ENCODE data around the gene NFATC2. TPM values are rescaled to one million over a fixed set of nuclear protein-coding genes. Genes with fewer than 3 reads are reported as not detected.

NFATC2 gene
- total RNA-seq (10 to 100 TPM in 1 of 4 donors, 1 to 10 TPM in 3; 3.5 to 16.9 (median 5.8) TPM), polyA plus RNA-seq (1 to 10 TPM; 1.4 to 5.4 (median 1.8) TPM)

DNA sequence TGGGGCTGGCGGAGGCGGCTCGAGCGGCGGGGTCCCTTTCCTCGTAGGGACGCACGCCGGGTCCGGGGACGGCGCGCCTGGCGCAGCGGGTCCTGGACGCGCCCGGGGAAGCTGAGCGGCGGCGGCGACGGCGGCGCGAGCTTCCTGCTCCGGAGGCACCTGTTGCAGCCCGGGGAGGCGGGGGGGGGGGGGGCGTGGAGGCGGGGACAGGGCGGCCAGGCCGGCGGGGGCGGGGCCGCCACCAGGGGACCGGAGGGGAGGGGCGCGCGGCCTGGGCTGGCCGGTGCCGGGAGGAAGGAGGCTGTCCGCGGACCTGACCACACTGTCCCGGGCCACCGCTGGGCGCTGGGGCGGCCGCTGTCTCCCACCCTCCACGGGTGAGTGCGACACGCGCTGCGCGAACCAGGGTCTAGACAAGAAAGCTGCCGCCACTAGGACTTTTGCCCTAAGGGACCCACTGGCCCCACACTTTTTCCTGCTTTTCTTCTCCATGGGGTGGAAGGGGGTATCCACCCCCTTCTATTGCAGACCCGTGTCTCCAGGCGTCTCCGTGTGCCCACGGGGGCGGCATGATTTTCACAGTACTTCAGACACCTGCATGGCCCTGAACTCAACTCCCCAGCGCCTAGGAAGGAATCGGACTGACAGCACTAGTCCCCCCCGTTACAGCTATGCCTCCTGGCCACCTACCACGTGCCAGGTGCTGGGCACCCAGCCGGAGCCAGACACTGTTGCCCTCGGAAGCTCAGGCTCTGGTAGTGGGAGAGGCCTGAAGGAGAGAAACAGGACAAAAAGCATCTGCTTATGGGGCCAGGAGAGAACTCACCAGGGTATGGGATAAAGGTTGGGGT, at the start of gene NFATC2:
Gene NFATC2, minus strand, starts transcription at position 149 of the 851 bp plus-strand sequence. CDS start 220 bp downstream, outside the sequence.
- Histone ChIP-seq H3K27ac (peak within 1 kb of the TSS; percentile 65 to 80 (median 70)), H3K9me3 (no peaks in the 10 kb centered on the region), H3K27me3 (peaks cover 0 to 17% (median 0%) of the 10 kb centered on the region in 3 donors), H3K4me3 (peak within 1 kb of the TSS in 3 of 4 donors; percentile 36 to 50 (median 47)), H3K4me1 (peaks cover 0 to 30% (median 24%) of the 10 kb centered on the region in 4 donors), H3K36me3 (no peaks in the 10 kb centered on the region)
- 2 to 5% methylated on average over 64 to 66 of the region's 67 CpGs for WGBS, 2 donors
- DNase-seq, result no peak
- TF ChIP-seq POLR2AphosphoS5 (IDR thresholded peaks at IDR 0.05) (no peak), EP300 (IDR thresholded peaks at IDR 0.05) (no peak), POLR2A (IDR thresholded peaks at IDR 0.05) (no peak)
- TF ChIP-seq, protein P1, sequence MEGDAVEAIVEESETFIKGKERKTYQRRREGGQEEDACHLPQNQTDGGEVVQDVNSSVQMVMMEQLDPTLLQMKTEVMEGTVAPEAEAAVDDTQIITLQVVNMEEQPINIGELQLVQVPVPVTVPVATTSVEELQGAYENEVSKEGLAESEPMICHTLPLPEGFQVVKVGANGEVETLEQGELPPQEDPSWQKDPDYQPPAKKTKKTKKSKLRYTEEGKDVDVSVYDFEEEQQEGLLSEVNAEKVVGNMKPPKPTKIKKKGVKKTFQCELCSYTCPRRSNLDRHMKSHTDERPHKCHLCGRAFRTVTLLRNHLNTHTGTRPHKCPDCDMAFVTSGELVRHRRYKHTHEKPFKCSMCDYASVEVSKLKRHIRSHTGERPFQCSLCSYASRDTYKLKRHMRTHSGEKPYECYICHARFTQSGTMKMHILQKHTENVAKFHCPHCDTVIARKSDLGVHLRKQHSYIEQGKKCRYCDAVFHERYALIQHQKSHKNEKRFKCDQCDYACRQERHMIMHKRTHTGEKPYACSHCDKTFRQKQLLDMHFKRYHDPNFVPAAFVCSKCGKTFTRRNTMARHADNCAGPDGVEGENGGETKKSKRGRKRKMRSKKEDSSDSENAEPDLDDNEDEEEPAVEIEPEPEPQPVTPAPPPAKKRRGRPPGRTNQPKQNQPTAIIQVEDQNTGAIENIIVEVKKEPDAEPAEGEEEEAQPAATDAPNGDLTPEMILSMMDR (IDR thresholded peaks at IDR 0.05), result no peak
- intact Hi-C loops (cut with DNase I), result loop anchor here (5.0 kb wide), 1 partner anchor 80 kb away; no protein-coding TSS in a partner anchor

DNA sequence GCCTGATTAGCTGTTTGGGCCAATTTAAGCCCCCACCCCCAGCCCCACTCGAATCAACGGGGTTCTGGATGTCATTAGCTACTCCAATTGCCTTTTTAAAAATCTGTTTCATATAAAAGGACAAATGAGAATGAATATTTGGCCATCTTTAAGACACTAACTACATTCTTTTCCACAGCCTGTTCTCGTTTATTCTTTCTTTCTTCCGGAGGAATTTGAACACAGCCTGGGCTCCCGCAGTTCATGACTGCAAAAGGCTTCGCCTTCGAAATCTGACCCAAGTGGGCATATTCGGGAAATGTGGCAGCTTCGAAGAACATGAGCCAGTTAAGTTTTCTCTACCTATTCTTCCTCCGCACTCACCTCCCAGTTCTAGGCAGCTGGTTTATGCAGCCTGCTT, 49.4 kb upstream of the NFATC2 start:
- Histone ChIP-seq H3K36me3 (peaks cover 0 to under 1% (median 0%) of the 10 kb centered on the region in 4 donors), H3K4me1 (peaks cover 0 to 13% (median 6%) of the 10 kb centered on the region in 4 donors), H3K27ac (no peak overlapping the region), H3K27me3 (no peaks in the 10 kb centered on the region), H3K4me3 (no peak overlapping the region), H3K9me3 (no peaks in the 10 kb centered on the region)
- intact Hi-C loops (cut with DNase I), result no loop called here
- 89% methylated on average over 10 of the region's 10 CpGs for WGBS, 2 donors
- TF ChIP-seq, protein P1 (IDR thresholded peaks at IDR 0.05), result no peak
- TF ChIP-seq POLR2A (IDR thresholded peaks at IDR 0.05), result no peak
- TF ChIP-seq POLR2AphosphoS5 (IDR thresholded peaks at IDR 0.05), result no peak
- no peak for TF ChIP-seq EP300 (IDR thresholded peaks at IDR 0.05)
- DNase-seq, result no peak

DNA sequence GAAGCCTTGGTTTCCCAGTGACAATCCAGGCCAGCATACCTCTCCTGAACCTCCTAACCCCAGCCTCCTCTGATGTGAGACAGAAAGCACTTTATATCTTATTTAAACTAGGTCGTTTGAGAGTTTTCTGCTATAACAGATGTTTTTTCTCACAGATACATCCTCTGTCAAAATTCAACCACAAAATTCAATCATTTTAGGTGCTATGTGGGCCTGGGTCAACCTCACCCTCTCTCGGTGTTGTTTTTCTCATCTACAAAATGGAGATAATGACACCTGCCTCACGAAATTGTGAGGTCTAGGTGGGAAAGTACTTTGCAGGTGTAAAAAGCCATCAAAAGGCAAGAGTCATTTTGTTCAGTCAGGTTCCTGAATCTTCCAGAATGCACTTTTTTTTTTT, 46.2 kb upstream of the NFATC2 start:
- 60 to 71% methylated on average over 3 of the region's 3 CpGs for WGBS, 2 donors
- intact Hi-C loops (cut with DNase I), result no loop called here
- Histone ChIP-seq H3K27ac (no peak overlapping the region), H3K4me3 (no peak overlapping the region), H3K4me1 (no peaks in the 10 kb centered on the region), H3K27me3 (no peaks in the 10 kb centered on the region), H3K9me3 (no peaks in the 10 kb centered on the region), H3K36me3 (no peaks in the 10 kb centered on the region)
- DNase-seq, result no peak
- no peak for TF ChIP-seq POLR2AphosphoS5 (IDR thresholded peaks at IDR 0.05)
- TF ChIP-seq, protein P1 (IDR thresholded peaks at IDR 0.05), result no peak
- no peak for TF ChIP-seq EP300 (IDR thresholded peaks at IDR 0.05)
- TF ChIP-seq POLR2A (IDR thresholded peaks at IDR 0.05), result no peak

DNA sequence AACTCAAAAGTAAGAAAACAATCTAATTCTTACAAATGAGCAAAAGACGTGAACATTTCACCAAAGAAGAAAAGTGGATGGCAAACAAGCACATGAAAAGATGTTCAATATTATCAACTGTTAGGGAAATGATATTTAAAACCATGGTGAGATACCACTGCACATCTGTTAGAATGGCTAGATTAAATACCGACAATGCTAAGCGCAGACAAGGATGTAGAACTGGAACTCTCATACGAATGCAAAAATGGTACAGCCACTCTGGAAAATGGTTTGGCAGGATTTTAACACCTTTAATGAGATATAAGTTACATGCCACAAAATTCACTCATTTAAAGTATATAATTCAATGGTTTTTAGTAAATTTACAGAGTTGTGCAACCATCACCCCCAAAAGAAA, 44.6 kb upstream of the NFATC2 start:
- 93 to 96% methylated on average over 4 of the region's 4 CpGs for WGBS, 2 donors

More for the DNA sequence above, 44.6 kb upstream of the NFATC2 start:
- no peaks in the 10 kb centered on the region for H3K9me3 ChIP-seq
- TF ChIP-seq POLR2AphosphoS5 (IDR thresholded peaks at IDR 0.05) (no peak), EP300 (IDR thresholded peaks at IDR 0.05) (no peak), POLR2A (IDR thresholded peaks at IDR 0.05) (no peak)
- TF ChIP-seq, protein P1 (IDR thresholded peaks at IDR 0.05), result no peak
- no peaks in the 10 kb centered on the region for H3K36me3 ChIP-seq
- no peak for DNase-seq
- H3K4me1 ChIP-seq, result no peaks in the 10 kb centered on the region
- intact Hi-C loops (cut with DNase I), result no loop called here
- no peak overlapping the region for H3K4me3 ChIP-seq
- no peaks in the 10 kb centered on the region for H3K27me3 ChIP-seq
- no peak overlapping the region for H3K27ac ChIP-seq
